Lung (tissue), 12 donors: ENCODE data around the gene PHF13. TPM values are rescaled to one million over a fixed set of nuclear protein-coding genes. Genes with fewer than 3 reads are reported as not detected.

Experiments used
- ATAC-seq: fragments of 200-7000 bp; cut with Tn5 transposase; one replicate; pipeline ENCODE4 v1.9.1; 2020; ENCODE audit warnings: moderate number of reproducible peaks; ENCODE audit not compliant: insufficient read depth, low FRiP score
- DNase-seq, 3 donors: peaks; one replicate each; pipeline ENCODE4 v3.0.0-alpha.2; 2013 to 2017
- H3K27ac ChIP-seq, 2 donors: one replicate each; pipeline ENCODE4 v1.5.1; 2013; ENCODE audit warnings: mild to moderate bottlenecking in 2 of 2, moderate library complexity in 2 of 2, control low read depth in 1 of 2, inconsistent platforms in 1 of 2, low read depth in 1 of 2, low read length in 1 of 2
- H3K27me3 ChIP-seq, 3 donors: one replicate each; pipeline ENCODE4 v1.5.1; 2013; ENCODE audit warnings: low read length in 2 of 3; ENCODE audit not compliant: control insufficient read depth in 3 of 3, insufficient read depth in 3 of 3
- H3K36me3 ChIP-seq, 4 donors: one replicate each; pipeline ENCODE4 v1.5.1; 2013; ENCODE audit warnings: low read length in 4 of 4, mild to moderate bottlenecking in 1 of 4, moderate library complexity in 1 of 4; ENCODE audit not compliant: control insufficient read depth in 4 of 4, insufficient read depth in 4 of 4
- H3K4me1 ChIP-seq, 5 donors: one replicate each; pipeline ENCODE4 v1.5.1; 2013; ENCODE audit warnings: low read length in 5 of 5, mild to moderate bottlenecking in 2 of 5, moderate library complexity in 1 of 5; ENCODE audit not compliant: control insufficient read depth in 5 of 5, insufficient read depth in 5 of 5
- H3K4me3 ChIP-seq: one replicate; pipeline ENCODE4 v1.5.1; 2013; ENCODE audit warnings: mild to moderate bottlenecking, control low read depth, moderate library complexity
- H3K9ac ChIP-seq, 2 donors: one replicate each; pipeline ENCODE4 v1.5.1; 2013; ENCODE audit warnings: low read length in 2 of 2, control low read depth in 1 of 2; ENCODE audit not compliant: insufficient read depth in 1 of 2
- H3K9me3 ChIP-seq, 4 donors: one replicate each; pipeline ENCODE4 v1.5.1; 2013; ENCODE audit warnings: low read length in 3 of 4, mild to moderate bottlenecking in 1 of 4, moderate library complexity in 1 of 4; ENCODE audit not compliant: control insufficient read depth in 4 of 4, insufficient read depth in 3 of 4
- whole genome bisulfite sequencing, 2 donors: extraction: QIAGEN DNeasy Blood & Tissue Kit; methylation state at CpG; one replicate each; pipeline ENCODE4 v1.1.7; 2013; 5-methylcytosine and 5-hydroxymethylcytosine counted together
- polyA plus RNA-seq, 2 donors: library from polyadenylated mRNA; stranded (reverse); fragments of 200-250 nt; gene quantifications; one replicate each; pipeline ENCODE4 v1.2.1, GENCODE V29; 2013
- total RNA-seq, 2 donors: library from RNA; depleted of rRNA in 1 of 2; stranded (reverse); fragments of >200 nt in 1 of 2; gene quantifications; one replicate each; pipeline ENCODE4 v1.2.1, GENCODE V29; 2014 to 2021
- TF ChIP-seq, protein P1 (sequence below): IDR thresholded peaks from 2 replicates; pipeline ENCODE4 v1.5.1; 2012; ENCODE audit warnings: mild to moderate bottlenecking; ENCODE audit errors: control extremely low read depth, extremely low read depth
- donor health status: control.
- donor health status: control.
- donor health status: Bipolar disorder and iron deficiency.
- donor health status: healthy.
- donor health status: DM: yes; HTN: yes; CAD: no.

The PHF13 gene
- total and polyA plus RNA-seq, 4 donors, result 5.4 to 20.6 (median 7.2) TPM

DNA sequence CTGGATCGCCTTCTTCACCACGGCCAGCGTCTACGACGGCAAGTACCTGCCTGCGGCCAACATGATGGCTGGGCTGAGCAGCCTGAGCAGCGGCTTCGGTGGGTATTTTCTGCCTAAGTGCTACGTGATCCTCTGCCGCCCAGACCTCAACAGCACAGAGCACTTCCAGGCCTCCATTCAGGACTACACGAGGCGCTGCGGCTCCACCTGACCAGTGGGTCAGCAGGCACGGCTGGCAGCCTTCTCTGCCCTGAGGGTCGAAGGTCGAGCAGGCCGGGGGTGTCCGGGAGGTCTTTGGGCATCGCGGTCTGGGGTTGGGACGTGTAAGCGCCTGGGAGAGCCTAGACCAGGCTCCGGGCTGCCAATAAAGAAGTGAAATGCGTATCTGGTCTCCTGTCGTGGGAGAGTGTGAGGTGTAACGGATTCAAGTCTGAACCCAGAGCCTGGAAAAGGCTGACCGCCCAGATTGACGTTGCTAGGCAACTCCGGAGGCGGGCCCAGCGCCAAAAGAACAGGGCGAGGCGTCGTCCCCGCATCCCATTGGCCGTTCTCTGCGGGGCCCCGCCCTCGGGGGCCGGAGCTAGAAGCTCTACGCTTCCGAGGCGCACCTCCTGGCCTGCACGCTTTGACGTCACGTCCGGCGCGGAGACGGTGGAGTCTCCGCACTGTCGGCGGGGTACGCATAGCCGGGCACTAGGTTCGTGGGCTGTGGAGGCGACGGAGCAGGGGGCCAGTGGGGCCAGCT is 34.0 kb upstream of the PHF13 start, which contains the start of gene ZBTB48:
TSS of gene ZBTB48 (plus strand) at position 621 of the 745 bp plus-strand sequence. CDS start 616 bp downstream, outside the sequence.
- no peaks in the 10 kb centered on the region for H3K9me3 ChIP-seq
- DNase-seq (peak; percentile 99), ATAC-seq (peak; percentile 97)
- H3K27me3 ChIP-seq, result no peaks in the 10 kb centered on the region
- H3K36me3 ChIP-seq, result peaks cover 0 to 2% (median 0%) of the 10 kb centered on the region in 4 donors
- H3K4me3 ChIP-seq, result peak within 1 kb of the TSS; percentile 75
- peaks cover 0 to 25% (median 8%) of the 10 kb centered on the region in 5 donors for H3K4me1 ChIP-seq
- H3K27ac ChIP-seq, result peak within 1 kb of the TSS; percentile 88 to 96
- 12 to 18% methylated on average over 55 to 58 of the region's 58 CpGs for WGBS, 2 donors
- H3K9ac ChIP-seq, result peak within 1 kb of the TSS; percentile 83 to 85
- TF ChIP-seq, protein P1, sequence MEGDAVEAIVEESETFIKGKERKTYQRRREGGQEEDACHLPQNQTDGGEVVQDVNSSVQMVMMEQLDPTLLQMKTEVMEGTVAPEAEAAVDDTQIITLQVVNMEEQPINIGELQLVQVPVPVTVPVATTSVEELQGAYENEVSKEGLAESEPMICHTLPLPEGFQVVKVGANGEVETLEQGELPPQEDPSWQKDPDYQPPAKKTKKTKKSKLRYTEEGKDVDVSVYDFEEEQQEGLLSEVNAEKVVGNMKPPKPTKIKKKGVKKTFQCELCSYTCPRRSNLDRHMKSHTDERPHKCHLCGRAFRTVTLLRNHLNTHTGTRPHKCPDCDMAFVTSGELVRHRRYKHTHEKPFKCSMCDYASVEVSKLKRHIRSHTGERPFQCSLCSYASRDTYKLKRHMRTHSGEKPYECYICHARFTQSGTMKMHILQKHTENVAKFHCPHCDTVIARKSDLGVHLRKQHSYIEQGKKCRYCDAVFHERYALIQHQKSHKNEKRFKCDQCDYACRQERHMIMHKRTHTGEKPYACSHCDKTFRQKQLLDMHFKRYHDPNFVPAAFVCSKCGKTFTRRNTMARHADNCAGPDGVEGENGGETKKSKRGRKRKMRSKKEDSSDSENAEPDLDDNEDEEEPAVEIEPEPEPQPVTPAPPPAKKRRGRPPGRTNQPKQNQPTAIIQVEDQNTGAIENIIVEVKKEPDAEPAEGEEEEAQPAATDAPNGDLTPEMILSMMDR, result no peak

GRCh38 chr1:6580119-6580592 is 33.4 kb upstream of the PHF13 start:
- TF ChIP-seq, protein P1, result no peak
- peak overlapping the region; percentile 27 to 85 for H3K9ac ChIP-seq
- peak overlapping the region; percentile 75 for H3K4me3 ChIP-seq
- WGBS, 2 donors, result 0 to 1% methylated on average over 30 of the region's 30 CpGs
- ATAC-seq, result peak; percentile 5
- peak overlapping the region; percentile 88 to 96 for H3K27ac ChIP-seq
- H3K4me1 ChIP-seq, result peaks cover 0 to 25% (median 8%) of the 10 kb centered on the region in 5 donors
- H3K27me3 ChIP-seq, result no peaks in the 10 kb centered on the region
- no peaks in the 10 kb centered on the region for H3K9me3 ChIP-seq
- peak in 1 of 3 donors; percentile 11 for DNase-seq
- H3K36me3 ChIP-seq, result peaks cover 0 to 2% (median 0%) of the 10 kb centered on the region in 4 donors

DNA sequence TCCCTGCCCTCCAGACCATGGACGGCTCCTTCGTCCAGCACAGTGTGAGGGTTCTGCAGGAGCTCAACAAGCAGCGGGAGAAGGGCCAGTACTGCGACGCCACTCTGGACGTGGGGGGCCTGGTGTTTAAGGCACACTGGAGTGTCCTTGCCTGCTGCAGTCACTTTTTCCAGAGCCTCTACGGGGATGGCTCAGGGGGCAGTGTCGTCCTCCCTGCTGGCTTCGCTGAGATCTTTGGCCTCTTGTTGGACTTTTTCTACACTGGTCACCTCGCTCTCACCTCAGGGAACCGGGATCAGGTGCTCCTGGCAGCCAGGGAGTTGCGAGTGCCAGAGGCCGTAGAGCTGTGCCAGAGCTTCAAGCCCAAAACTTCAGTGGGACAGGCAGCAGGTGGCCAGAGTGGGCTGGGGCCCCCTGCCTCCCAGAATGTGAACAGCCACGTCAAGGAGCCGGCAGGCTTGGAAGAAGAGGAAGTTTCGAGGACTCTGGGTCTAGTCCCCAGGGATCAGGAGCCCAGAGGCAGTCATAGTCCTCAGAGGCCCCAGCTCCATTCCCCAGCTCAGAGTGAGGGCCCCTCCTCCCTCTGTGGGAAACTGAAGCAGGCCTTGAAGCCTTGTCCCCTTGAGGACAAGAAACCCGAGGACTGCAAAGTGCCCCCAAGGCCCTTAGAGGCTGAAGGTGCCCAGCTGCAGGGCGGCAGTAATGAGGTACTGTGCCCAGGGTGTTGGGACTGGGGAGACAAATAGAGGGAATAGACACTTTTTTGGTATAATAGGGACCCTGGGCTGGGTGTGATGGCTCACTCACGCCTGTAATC is 32.7 kb upstream of the PHF13 start:
- no peaks in the 10 kb centered on the region for H3K27me3 ChIP-seq
- peaks cover 0 to 25% (median 8%) of the 10 kb centered on the region in 5 donors for H3K4me1 ChIP-seq
- peaks cover 0 to 2% (median 0%) of the 10 kb centered on the region in 4 donors for H3K36me3 ChIP-seq
- ATAC-seq (no peak), DNase-seq (no peak)
- TF ChIP-seq, protein P1, result no peak
- H3K27ac ChIP-seq, result peak overlapping the region; percentile 88 to 96
- H3K9me3 ChIP-seq, result no peaks in the 10 kb centered on the region
- WGBS, 2 donors, result 32 to 35% methylated on average over 19 of the region's 19 CpGs
- H3K9ac ChIP-seq, result peak overlapping the region; percentile 27 to 85
- peak overlapping the region; percentile 75 for H3K4me3 ChIP-seq
